ENCODE data around the gene SLX9. TPM values are rescaled to one million over a fixed set of nuclear protein-coding genes. Genes with fewer than 3 reads are reported as not detected.

SLX9 gene
- total and polyA plus RNA-seq, 5 donors from 2014 or later: 7.6 to 21.8 (median 10.1) TPM

- Histone ChIP-seq H3K4me3 (ENCODE audit: low read depth, low read length) (no peak overlapping the region), H3K27ac (ENCODE audit: insufficient read depth, low read length, poor library complexity, severe bottlenecking) (no peak overlapping the region), H3K4me1 (ENCODE audit: control insufficient read depth, insufficient read depth, low read length, poor library complexity, severe bottlenecking) (peaks cover 2% of the 10 kb centered on the region), H3K9me3 (ENCODE audit: control insufficient read depth in 2 of 2, low read length in 2 of 2) (no peaks in the 10 kb centered on the region), H3K36me3 (ENCODE audit: control insufficient read depth, insufficient read depth, low read length) (peaks cover 54% of the 10 kb centered on the region), H3K27me3 (ENCODE audit: control insufficient read depth, insufficient read depth, low read length) (no peaks in the 10 kb centered on the region)
- H3K4me1 Mint-ChIP-seq: peaks cover 0 to 22% (median 9%) of the 10 kb centered on the region in 4 donors
- H3K4me3 Mint-ChIP-seq: peak overlapping the region in 1 of 4 donors; percentile 52
- DNase-seq: no peak
- H3K27me3 Mint-ChIP-seq: no peaks in the 10 kb centered on the region
- H3K36me3 Mint-ChIP-seq: peaks cover 15% of the 10 kb centered on the region
- peak overlapping the region in 2 of 3 donors; percentile 50 to 70 for H3K27ac Mint-ChIP-seq
- no peak for ATAC-seq (ENCODE audit: low read depth in 2 of 2)
- no peaks in the 10 kb centered on the region for H3K9me3 Mint-ChIP-seq
Observed at GRCh38 chr21:44893948-44894656, 45.7 kb upstream of the SLX9 start.

DNA sequence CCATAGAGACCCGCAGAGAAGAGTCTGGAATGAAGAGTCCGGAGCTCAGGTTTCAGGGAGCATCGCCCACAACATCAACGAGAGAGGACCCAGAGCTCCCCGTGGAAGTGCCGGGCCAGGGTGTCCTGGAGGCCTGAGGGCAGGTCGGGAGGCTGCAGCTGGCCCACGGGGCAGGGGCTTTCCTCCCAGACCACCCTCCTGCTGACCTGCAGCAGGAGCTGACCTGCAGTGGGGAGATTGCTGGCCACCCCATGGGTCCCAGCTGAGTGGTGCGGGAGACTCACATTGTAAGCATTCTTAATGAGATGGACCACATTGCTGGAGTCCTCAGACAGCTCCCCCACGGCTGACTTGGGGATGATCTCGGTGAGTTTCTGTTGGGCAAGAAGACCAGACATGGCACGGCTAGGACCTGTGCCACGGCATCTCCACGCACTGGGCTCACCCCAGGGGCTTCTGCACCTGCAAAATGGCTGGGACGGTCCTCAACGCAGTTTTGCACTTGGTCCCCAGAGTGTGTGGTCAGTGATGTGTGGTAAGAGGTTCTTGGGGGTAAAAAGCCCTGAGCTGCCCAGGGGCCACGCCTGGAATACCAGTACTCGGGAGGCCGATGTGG lies 45.0 kb upstream of the SLX9 start:
- H3K27me3 Mint-ChIP-seq: no peaks in the 10 kb centered on the region
- H3K4me1 Mint-ChIP-seq: peaks cover 0 to 22% (median 9%) of the 10 kb centered on the region in 4 donors
- Histone ChIP-seq H3K9me3 (ENCODE audit: control insufficient read depth in 2 of 2, low read length in 2 of 2) (no peaks in the 10 kb centered on the region), H3K27me3 (ENCODE audit: control insufficient read depth, insufficient read depth, low read length) (no peaks in the 10 kb centered on the region), H3K36me3 (ENCODE audit: control insufficient read depth, insufficient read depth, low read length) (peaks cover 54% of the 10 kb centered on the region), H3K27ac (ENCODE audit: insufficient read depth, low read length, poor library complexity, severe bottlenecking) (no peak overlapping the region), H3K4me1 (ENCODE audit: control insufficient read depth, insufficient read depth, low read length, poor library complexity, severe bottlenecking) (peaks cover 2% of the 10 kb centered on the region), H3K4me3 (ENCODE audit: low read depth, low read length) (no peak overlapping the region)
- H3K27ac Mint-ChIP-seq: no peak overlapping the region
- peaks cover 15% of the 10 kb centered on the region for H3K36me3 Mint-ChIP-seq
- DNase-seq: no peak
- no peaks in the 10 kb centered on the region for H3K9me3 Mint-ChIP-seq
- no peak for ATAC-seq (ENCODE audit: low read depth in 2 of 2)
- H3K4me3 Mint-ChIP-seq: no peak overlapping the region

DNA sequence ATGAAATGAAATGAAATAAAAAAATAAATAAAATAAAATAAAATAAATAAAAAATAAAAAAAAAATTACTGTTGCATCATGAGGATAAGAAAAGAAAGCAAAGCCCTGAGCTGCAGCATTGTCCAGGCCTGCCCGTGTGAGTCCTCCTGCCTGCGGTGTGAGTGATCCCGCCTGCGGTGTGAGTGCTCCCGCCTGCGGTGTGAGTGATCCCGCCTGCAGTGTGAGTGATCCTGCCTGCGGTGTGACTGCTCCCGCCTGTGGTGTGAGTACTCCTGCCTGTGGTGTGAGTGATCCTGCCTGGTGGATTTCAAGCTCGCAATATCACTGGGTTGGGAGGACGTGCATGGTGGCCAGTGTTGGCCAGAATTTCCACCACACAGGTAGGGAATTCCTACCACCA lies 44.0 kb upstream of the SLX9 start:
- no peak for ATAC-seq (ENCODE audit: low read depth in 2 of 2)
- DNase-seq: no peak
- peaks cover 2% of the 10 kb centered on the region for H3K4me1 ChIP-seq (ENCODE audit: control insufficient read depth, insufficient read depth, low read length, poor library complexity, severe bottlenecking)

DNA sequence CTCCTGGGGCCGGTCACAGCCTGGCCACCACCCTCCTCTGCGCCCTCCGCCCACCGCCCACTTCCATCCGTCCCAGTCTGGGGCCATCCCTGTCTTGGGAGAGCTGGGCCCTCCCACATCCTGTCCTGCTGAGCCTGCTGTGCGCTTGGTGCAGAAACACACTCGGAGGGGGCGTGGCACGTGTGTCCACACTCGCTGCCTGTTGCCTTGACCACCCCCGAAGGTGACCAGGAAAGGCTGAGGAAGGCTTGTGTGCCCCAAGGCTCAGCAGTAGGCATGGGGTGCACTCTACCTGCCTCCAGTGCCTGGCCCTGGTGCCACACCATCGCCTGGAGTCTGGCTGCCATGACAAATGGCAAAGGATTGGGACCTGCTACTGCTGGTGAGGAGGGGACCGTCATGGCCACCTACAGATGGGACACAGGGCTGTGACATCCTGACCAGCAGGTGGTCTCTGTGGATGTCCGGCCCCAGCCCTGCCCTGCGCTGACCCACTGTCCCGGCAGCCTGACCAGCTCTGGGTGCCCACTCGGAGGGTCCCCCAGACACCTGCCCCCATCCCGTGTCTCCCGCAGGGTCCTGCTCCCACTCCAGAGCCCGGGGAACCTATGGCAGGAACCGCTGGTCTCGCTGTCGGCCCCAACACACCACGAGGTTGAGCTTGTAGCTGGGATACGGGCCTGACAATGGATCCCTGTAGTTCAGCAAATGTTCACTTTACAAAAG lies 43.1 kb upstream of the SLX9 start:
- peaks cover 19% of the 10 kb centered on the region for H3K36me3 Mint-ChIP-seq
- DNase-seq: no peak
- H3K27me3 Mint-ChIP-seq: no peaks in the 10 kb centered on the region
- H3K9me3 Mint-ChIP-seq: no peaks in the 10 kb centered on the region
- H3K9me3 ChIP-seq (ENCODE audit: control insufficient read depth in 2 of 2, low read length in 2 of 2): no peaks in the 10 kb centered on the region
- no peaks in the 10 kb centered on the region for H3K27me3 ChIP-seq (ENCODE audit: control insufficient read depth, insufficient read depth, low read length)
- H3K27ac Mint-ChIP-seq: no peak overlapping the region
- no peak overlapping the region for H3K27ac ChIP-seq (ENCODE audit: insufficient read depth, low read length, poor library complexity, severe bottlenecking)
- H3K4me1 Mint-ChIP-seq: peaks cover 0 to 22% (median 9%) of the 10 kb centered on the region in 4 donors
- ATAC-seq (ENCODE audit: low read depth in 2 of 2): no peak
- H3K4me3 ChIP-seq (ENCODE audit: low read depth, low read length): no peak overlapping the region
- no peak overlapping the region for H3K4me3 Mint-ChIP-seq
- H3K36me3 ChIP-seq (ENCODE audit: control insufficient read depth, insufficient read depth, low read length): peaks cover 57% of the 10 kb centered on the region
- H3K4me1 ChIP-seq (ENCODE audit: control insufficient read depth, insufficient read depth, low read length, poor library complexity, severe bottlenecking): peaks cover 2% of the 10 kb centered on the region

More for the DNA sequence above, 44.0 kb upstream of the SLX9 start:
- Mint-ChIP-seq H3K36me3 (peaks cover 15% of the 10 kb centered on the region), H3K4me1 (peaks cover 0 to 22% (median 9%) of the 10 kb centered on the region in 4 donors), H3K4me3 (no peak overlapping the region), H3K27me3 (no peaks in the 10 kb centered on the region), H3K9me3 (no peaks in the 10 kb centered on the region), H3K27ac (peak overlapping the region in 1 of 3 donors; percentile 91)
- Histone ChIP-seq H3K4me3 (ENCODE audit: low read depth, low read length) (no peak overlapping the region), H3K36me3 (ENCODE audit: control insufficient read depth, insufficient read depth, low read length) (peaks cover 55% of the 10 kb centered on the region), H3K9me3 (ENCODE audit: control insufficient read depth in 2 of 2, low read length in 2 of 2) (no peaks in the 10 kb centered on the region), H3K27ac (ENCODE audit: insufficient read depth, low read length, poor library complexity, severe bottlenecking) (no peak overlapping the region), H3K27me3 (ENCODE audit: control insufficient read depth, insufficient read depth, low read length) (no peaks in the 10 kb centered on the region)

DNA sequence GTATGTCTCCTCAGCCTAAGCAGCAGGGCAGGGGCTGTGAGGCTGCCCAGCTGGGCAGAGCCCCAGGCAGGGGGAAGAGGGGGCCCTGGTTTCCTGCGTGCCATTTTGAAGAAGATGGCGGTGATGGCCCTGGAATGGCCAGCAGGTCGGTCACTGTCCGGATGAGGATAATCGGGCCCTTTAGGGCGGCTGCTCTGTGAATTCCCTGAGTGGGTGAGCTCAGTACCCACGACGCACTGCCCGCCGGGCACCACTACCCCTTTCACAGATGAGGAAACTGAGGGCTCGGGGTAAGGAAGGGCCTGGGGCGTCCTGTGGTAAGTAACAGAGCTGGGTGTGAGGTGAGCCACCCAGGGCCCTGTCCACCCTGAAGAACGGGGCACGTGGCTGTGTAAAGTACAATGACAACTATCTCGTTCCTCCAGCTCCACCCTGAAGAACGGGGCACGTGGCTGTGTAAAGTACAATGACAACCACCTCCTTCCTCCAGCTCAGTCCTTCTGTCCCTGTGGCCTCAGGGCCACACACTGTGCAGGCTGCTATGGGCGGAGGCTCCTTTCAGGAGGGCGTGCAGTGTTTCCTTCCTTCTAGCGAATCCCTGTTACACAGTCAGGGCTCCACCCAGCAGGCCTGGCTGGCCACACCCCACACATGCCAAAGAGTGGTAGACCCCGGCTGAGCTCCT lies 42.4 kb upstream of the SLX9 start:
- no peaks in the 10 kb centered on the region for H3K9me3 ChIP-seq (ENCODE audit: control insufficient read depth in 2 of 2, low read length in 2 of 2)
- Mint-ChIP-seq H3K27me3 (no peaks in the 10 kb centered on the region), H3K4me3 (no peak overlapping the region), H3K4me1 (peaks cover 0 to 17% (median 7%) of the 10 kb centered on the region in 4 donors), H3K36me3 (peaks cover 25% of the 10 kb centered on the region), H3K9me3 (no peaks in the 10 kb centered on the region), H3K27ac (no peak overlapping the region)
- H3K4me1 ChIP-seq (ENCODE audit: control insufficient read depth, insufficient read depth, low read length, poor library complexity, severe bottlenecking): peaks cover 2% of the 10 kb centered on the region
- H3K27me3 ChIP-seq (ENCODE audit: control insufficient read depth, insufficient read depth, low read length): no peaks in the 10 kb centered on the region
- H3K36me3 ChIP-seq (ENCODE audit: control insufficient read depth, insufficient read depth, low read length): peaks cover 61% of the 10 kb centered on the region
- DNase-seq (peak in 1 of 3 donors; percentile 52), ATAC-seq (ENCODE audit: low read depth in 2 of 2) (no peak)
- H3K4me3 ChIP-seq (ENCODE audit: low read depth, low read length): no peak overlapping the region
- H3K27ac ChIP-seq (ENCODE audit: insufficient read depth, low read length, poor library complexity, severe bottlenecking): no peak overlapping the region

DNA sequence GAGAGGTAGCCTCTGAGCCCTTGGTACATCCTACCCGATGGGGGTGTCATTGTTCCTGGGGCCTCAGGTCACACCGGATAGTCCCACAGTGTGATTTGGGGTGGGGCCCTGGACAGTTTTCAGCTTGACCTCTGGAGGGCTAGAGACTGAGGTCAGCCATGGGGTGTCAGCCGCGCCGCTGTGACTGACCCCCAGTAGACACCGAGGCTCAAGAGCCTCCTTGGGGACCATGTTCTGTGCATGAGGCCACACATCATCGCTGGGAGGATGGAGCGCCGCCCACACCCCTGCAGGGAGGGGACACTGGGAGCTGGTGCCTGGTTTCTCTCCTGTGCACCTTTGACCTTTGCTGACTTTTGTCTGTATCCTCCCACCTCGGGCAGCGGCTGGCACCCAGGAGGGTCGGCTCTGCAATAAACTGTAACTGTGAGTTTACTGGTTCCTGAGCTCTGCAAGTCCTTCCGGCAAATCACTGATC lies 41.8 kb upstream of the SLX9 start:
- Mint-ChIP-seq H3K27ac (no peak overlapping the region), H3K27me3 (no peaks in the 10 kb centered on the region), H3K4me1 (peaks cover 0 to 14% (median 4%) of the 10 kb centered on the region in 4 donors), H3K36me3 (peaks cover 31% of the 10 kb centered on the region), H3K4me3 (no peak overlapping the region), H3K9me3 (peaks cover 0 to 1% (median 0%) of the 10 kb centered on the region in 7 donors)
- no peaks in the 10 kb centered on the region for H3K9me3 ChIP-seq (ENCODE audit: control insufficient read depth in 2 of 2, low read length in 2 of 2)
- H3K4me1 ChIP-seq (ENCODE audit: control insufficient read depth, insufficient read depth, low read length, poor library complexity, severe bottlenecking): peaks cover 2% of the 10 kb centered on the region
- H3K27ac ChIP-seq (ENCODE audit: insufficient read depth, low read length, poor library complexity, severe bottlenecking): no peak overlapping the region
- H3K4me3 ChIP-seq (ENCODE audit: low read depth, low read length): no peak overlapping the region
- H3K36me3 ChIP-seq (ENCODE audit: control insufficient read depth, insufficient read depth, low read length): peaks cover 67% of the 10 kb centered on the region
- DNase-seq: no peak
- no peak for ATAC-seq (ENCODE audit: low read depth in 2 of 2)
- H3K27me3 ChIP-seq (ENCODE audit: control insufficient read depth, insufficient read depth, low read length): no peaks in the 10 kb centered on the region
